GM23338 (cell line): ENCODE measurements around the gene C2orf49. TPM values are rescaled to one million over a fixed set of nuclear protein-coding genes. Genes with fewer than 3 reads are reported as not detected.

Source experiments
- ATAC-seq: fragments of 200-7000 bp; cut with Tn5 transposase; 3 replicates; pipeline ENCODE4 v1.9.1; 2020
- DNase-seq: peaks from one replicate; pipeline ENCODE4 v3.0.0-alpha.2; 2015; ENCODE audit warnings: low spot score
- H2AFZ ChIP-seq: fragments of 200-600 bp; sonication (generic); 2 replicates; pipeline ENCODE4 v1.8.0; 2016; ENCODE audit warnings: antibody characterized with exemption, mild to moderate bottlenecking, moderate library complexity
- H3F3A ChIP-seq: fragments of 200-600 bp; sonication (generic); replicated peaks from 2 replicates; pipeline ENCODE4 v1.8.0; 2017; ENCODE audit warnings: antibody characterized with exemption, mixed run types, low read depth
- H3K27ac ChIP-seq: fragments of 200-600 bp; sonication (generic); 2 replicates; pipeline ENCODE4 v1.6.1; 2016; ENCODE audit warnings: low read depth
- H3K27me3 ChIP-seq: fragments of 200-600 bp; sonication (generic); 2 replicates; pipeline ENCODE4 v1.8.0; 2016; ENCODE audit warnings: mild to moderate bottlenecking, mixed run types, moderate library complexity; ENCODE audit not compliant: insufficient read depth
- H3K36me3 ChIP-seq: fragments of 200-600 bp; sonication (generic); 2 replicates; pipeline ENCODE4 v1.8.0; 2016; ENCODE audit warnings: mild to moderate bottlenecking; ENCODE audit not compliant: insufficient read depth
- H3K4me1 ChIP-seq: fragments of 200-600 bp; sonication (generic); 2 replicates; pipeline ENCODE4 v1.8.0; 2016; ENCODE audit warnings: mild to moderate bottlenecking, moderate library complexity; ENCODE audit not compliant: insufficient read depth
- H3K4me2 ChIP-seq: fragments of 200-600 bp; sonication (generic); 2 replicates; pipeline ENCODE4 v1.7.1; 2017; ENCODE audit warnings: mixed run types
- H3K4me3 ChIP-seq: fragments of 200-600 bp; sonication (generic); 2 replicates; pipeline ENCODE4 v1.6.1; 2016; ENCODE audit warnings: mixed run types
- H3K79me2 ChIP-seq: fragments of 200-600 bp; sonication (generic); replicated peaks from 2 replicates; pipeline ENCODE4 v1.8.0; 2017; ENCODE audit warnings: mild to moderate bottlenecking; ENCODE audit not compliant: insufficient read depth
- H3K9me2 ChIP-seq: fragments of 200-600 bp; sonication (generic); 2 replicates; pipeline ENCODE4 v1.8.0; 2017; ENCODE audit not compliant: insufficient read depth
- H4K20me1 ChIP-seq: fragments of 200-600 bp; sonication (generic); replicated peaks from 2 replicates; pipeline ENCODE4 v1.8.0; 2017; ENCODE audit warnings: mild to moderate bottlenecking; ENCODE audit not compliant: insufficient read depth
- H3K27ac Mint-ChIP-seq: 2 replicates; pipeline ENCODE4 v1.8.0; 2020; ENCODE audit warnings: inconsistent platforms, mild to moderate bottlenecking, moderate library complexity, mixed read lengths
- H3K27me3 Mint-ChIP-seq: 3 replicates; pipeline ENCODE4 v1.8.0; 2022; ENCODE audit warnings: low read depth, mild to moderate bottlenecking, moderate library complexity, mixed read lengths, inconsistent platforms; ENCODE audit not compliant: insufficient read depth, poor library complexity
- H3K36me3 Mint-ChIP-seq: 3 replicates; pipeline ENCODE4 v1.8.0; 2021; ENCODE audit warnings: low read depth, mild to moderate bottlenecking, inconsistent platforms, moderate library complexity, mixed read lengths
- H3K4me1 Mint-ChIP-seq: 3 replicates; pipeline ENCODE4 v1.8.0; 2020; ENCODE audit warnings: mild to moderate bottlenecking, inconsistent platforms, mixed read lengths
- H3K4me3 Mint-ChIP-seq: 3 replicates; pipeline ENCODE4 v1.8.0; 2021; ENCODE audit warnings: moderate library complexity, mild to moderate bottlenecking, inconsistent platforms, mixed read lengths
- H3K9me3 Mint-ChIP-seq: 3 replicates; pipeline ENCODE4 v1.8.0; 2020; ENCODE audit warnings: moderate library complexity, mild to moderate bottlenecking, inconsistent platforms, mixed read lengths
- CREB1 ChIP-seq: fragments of 250-450 bp; sonication (Bioruptor Pico); IDR thresholded peaks from 2 replicates; pipeline ENCODE4 v1.5.0; 2020; ENCODE audit warnings: low read depth, mild to moderate bottlenecking, moderate library complexity
- EZH2 ChIP-seq: fragments of 200-600 bp; sonication (generic); IDR thresholded peaks from one replicate; pipeline ENCODE4 v1.8.0; 2017; ENCODE audit warnings: antibody characterized with exemption, mild to moderate bottlenecking, low read depth; ENCODE audit not compliant: unreplicated experiment
- EZH2phosphoT487 ChIP-seq: fragments of 200-600 bp; sonication (generic); IDR thresholded peaks from one replicate; pipeline ENCODE4 v1.8.1; 2018; ENCODE audit warnings: antibody characterized with exemption; ENCODE audit not compliant: unreplicated experiment
- NANOG ChIP-seq: IDR thresholded peaks from 2 replicates; pipeline ENCODE4 v1.6.1; 2016; ENCODE audit warnings: antibody characterized with exemption, borderline replicate concordance
- POLR2AphosphoS5 ChIP-seq: IDR thresholded peaks from 2 replicates; pipeline ENCODE4 v1.6.1; 2016; ENCODE audit warnings: antibody characterized with exemption, low read depth
- STAT1 ChIP-seq: IDR thresholded peaks from one replicate; pipeline ENCODE4 v1.6.1; 2016; ENCODE audit warnings: antibody characterized with exemption; ENCODE audit not compliant: unreplicated experiment
- ZNF114 ChIP-seq: fragments of 250-450 bp; sonication (Bioruptor Pico); IDR thresholded peaks from 2 replicates; pipeline ENCODE4 v1.5.0; 2020; ENCODE audit warnings: mild to moderate bottlenecking, moderate library complexity
- polyA plus RNA-seq: library from polyadenylated mRNA; unstranded; fragments of >200 nt; fragmentation: Nextera tagmentation; extraction: Ambion mirVana; gene quantifications from 2 replicates; pipeline ENCODE4 v1.2.1, GENCODE V29; 2016
- total RNA-seq: library from RNA; depleted of rRNA; stranded (reverse); fragments of >200 nt; shearing (Covaris generic); gene quantifications from 2 replicates; pipeline ENCODE4 v1.2.3, GENCODE V29; 2014
- TF ChIP-seq, protein P1 (sequence below): IDR thresholded peaks from one replicate; pipeline ENCODE4 v1.6.1; 2018; ENCODE audit warnings: antibody characterized with exemption; ENCODE audit not compliant: unreplicated experiment
- TF ChIP-seq, protein P2 (sequence below), 2 experiments: fragments of 200-600 bp in 1 of 2; sonication (generic) in 1 of 2; conservative IDR thresholded peaks; 2 replicates each; pipeline versions ENCODE4 v1.5.1 to v1.6.1; 2016 to 2017; ENCODE audit warnings: antibody characterized with exemption in 2 of 2, low read depth in 2 of 2, mild to moderate bottlenecking in 2 of 2, moderate library complexity in 1 of 2

C2orf49 gene
- total and polyA plus RNA-seq, 2 experiments from 2014 or later: 19.6 to 33.8 TPM

DNA sequence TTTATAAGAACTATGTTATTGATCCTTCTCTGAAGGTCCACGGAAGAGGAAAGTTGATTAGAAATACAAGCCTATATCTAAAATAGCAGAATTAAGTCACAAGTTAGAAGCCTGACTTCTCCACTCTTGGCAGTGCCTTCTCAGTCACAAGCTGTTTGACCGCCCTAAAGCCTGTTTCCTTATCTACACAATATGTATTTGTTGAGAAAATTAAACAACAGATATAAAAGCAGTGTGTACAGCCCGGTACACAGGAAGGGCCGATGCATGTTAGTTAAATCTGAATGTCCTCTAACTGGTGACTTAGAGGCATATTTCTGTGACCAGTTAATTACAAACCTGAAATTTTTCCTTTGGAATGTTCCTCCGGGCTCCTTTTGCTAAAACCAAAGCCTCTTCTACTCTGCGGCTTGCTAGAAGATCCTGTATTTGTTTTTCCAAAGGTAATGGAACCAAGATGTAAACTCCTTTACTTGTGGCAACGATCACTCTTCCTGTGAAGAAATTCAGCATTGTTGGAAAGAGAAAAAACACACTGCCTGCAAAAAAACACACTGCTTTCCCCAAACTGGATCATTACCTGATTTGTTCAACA is 41.2 kb upstream of the C2orf49 start (continued):
- TF ChIP-seq, protein P1, sequence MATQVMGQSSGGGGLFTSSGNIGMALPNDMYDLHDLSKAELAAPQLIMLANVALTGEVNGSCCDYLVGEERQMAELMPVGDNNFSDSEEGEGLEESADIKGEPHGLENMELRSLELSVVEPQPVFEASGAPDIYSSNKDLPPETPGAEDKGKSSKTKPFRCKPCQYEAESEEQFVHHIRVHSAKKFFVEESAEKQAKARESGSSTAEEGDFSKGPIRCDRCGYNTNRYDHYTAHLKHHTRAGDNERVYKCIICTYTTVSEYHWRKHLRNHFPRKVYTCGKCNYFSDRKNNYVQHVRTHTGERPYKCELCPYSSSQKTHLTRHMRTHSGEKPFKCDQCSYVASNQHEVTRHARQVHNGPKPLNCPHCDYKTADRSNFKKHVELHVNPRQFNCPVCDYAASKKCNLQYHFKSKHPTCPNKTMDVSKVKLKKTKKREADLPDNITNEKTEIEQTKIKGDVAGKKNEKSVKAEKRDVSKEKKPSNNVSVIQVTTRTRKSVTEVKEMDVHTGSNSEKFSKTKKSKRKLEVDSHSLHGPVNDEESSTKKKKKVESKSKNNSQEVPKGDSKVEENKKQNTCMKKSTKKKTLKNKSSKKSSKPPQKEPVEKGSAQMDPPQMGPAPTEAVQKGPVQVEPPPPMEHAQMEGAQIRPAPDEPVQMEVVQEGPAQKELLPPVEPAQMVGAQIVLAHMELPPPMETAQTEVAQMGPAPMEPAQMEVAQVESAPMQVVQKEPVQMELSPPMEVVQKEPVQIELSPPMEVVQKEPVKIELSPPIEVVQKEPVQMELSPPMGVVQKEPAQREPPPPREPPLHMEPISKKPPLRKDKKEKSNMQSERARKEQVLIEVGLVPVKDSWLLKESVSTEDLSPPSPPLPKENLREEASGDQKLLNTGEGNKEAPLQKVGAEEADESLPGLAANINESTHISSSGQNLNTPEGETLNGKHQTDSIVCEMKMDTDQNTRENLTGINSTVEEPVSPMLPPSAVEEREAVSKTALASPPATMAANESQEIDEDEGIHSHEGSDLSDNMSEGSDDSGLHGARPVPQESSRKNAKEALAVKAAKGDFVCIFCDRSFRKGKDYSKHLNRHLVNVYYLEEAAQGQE: no peak
- no peak for TF ChIP-seq POLR2AphosphoS5
- TF ChIP-seq ZNF114 (CRISPR knock-in tag): no peak
- TF ChIP-seq, protein P2, sequence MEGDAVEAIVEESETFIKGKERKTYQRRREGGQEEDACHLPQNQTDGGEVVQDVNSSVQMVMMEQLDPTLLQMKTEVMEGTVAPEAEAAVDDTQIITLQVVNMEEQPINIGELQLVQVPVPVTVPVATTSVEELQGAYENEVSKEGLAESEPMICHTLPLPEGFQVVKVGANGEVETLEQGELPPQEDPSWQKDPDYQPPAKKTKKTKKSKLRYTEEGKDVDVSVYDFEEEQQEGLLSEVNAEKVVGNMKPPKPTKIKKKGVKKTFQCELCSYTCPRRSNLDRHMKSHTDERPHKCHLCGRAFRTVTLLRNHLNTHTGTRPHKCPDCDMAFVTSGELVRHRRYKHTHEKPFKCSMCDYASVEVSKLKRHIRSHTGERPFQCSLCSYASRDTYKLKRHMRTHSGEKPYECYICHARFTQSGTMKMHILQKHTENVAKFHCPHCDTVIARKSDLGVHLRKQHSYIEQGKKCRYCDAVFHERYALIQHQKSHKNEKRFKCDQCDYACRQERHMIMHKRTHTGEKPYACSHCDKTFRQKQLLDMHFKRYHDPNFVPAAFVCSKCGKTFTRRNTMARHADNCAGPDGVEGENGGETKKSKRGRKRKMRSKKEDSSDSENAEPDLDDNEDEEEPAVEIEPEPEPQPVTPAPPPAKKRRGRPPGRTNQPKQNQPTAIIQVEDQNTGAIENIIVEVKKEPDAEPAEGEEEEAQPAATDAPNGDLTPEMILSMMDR (conservative IDR thresholded peaks at IDR 0.05; ENCODE audit: low read depth in 2 of 2): no peak

DNA sequence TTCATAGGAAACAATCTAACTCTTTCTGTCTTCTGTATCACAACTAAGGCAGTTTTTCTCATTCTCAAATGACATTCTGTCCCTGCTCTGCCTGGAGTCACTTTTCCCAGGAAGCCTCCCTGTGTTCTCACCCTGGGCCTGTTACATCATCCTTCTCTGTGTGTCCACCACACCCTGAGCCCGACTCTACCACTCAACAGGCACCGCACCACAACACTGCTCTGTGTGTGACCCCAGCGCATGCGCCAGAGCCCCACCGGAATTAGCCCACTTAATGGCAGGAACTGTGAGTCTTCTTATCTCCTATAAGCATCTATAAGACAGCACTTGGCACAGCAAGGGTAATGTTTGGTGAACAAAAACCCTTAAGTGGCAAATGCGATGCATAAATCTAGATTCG is 40.1 kb upstream of the C2orf49 start:
- H4K20me1 ChIP-seq: peaks cover 9% of the 10 kb centered on the region; the same call in 1 of the 2 replicates
- H3K4me2 ChIP-seq: no peak overlapping the region
- peaks cover 10% of the 10 kb centered on the region for H3K79me2 ChIP-seq
- no peak overlapping the region for H3K27ac ChIP-seq
- no peak overlapping the region for H3K4me3 Mint-ChIP-seq
- H3K4me3 ChIP-seq: no peak overlapping the region
- no peaks in the 10 kb centered on the region for H3K9me2 ChIP-seq
- H3K4me1 ChIP-seq: no peaks in the 10 kb centered on the region
- H3K36me3 Mint-ChIP-seq: peaks cover 34% of the 10 kb centered on the region
- H3F3A ChIP-seq: no peaks in the 10 kb centered on the region
- no peak for DNase-seq
- H3K9me3 Mint-ChIP-seq: no peaks in the 10 kb centered on the region
- peaks cover 4% of the 10 kb centered on the region for H3K27me3 Mint-ChIP-seq
- TF ChIP-seq EZH2 (no peak), EZH2phosphoT487 (no peak), ZNF114 (CRISPR knock-in tag) (no peak), POLR2AphosphoS5 (no peak), CREB1 (CRISPR knock-in tag) (no peak), STAT1 (no peak), NANOG (no peak)
- TF ChIP-seq, protein P2 (conservative IDR thresholded peaks at IDR 0.05; ENCODE audit: low read depth in 2 of 2): no peak
- TF ChIP-seq, protein P1: no peak
- H3K4me1 Mint-ChIP-seq: peaks cover 2% of the 10 kb centered on the region; the same call in 1 of the 3 replicates
- no peak for ATAC-seq
- peaks cover 15% of the 10 kb centered on the region for H3K36me3 ChIP-seq
- no peak overlapping the region for H2AFZ ChIP-seq
- H3K27me3 ChIP-seq: no peaks in the 10 kb centered on the region
- H3K27ac Mint-ChIP-seq: peak overlapping the region; percentile 56; the same call in 1 of the 2 replicates
